HEK293 (cell line): ENCODE measurements around the gene ERBB4.

Source experiments
- BCL6B ChIP-seq: fragments of 450-650 bp; formaldehyde crosslinking; IDR thresholded peaks from 2 replicates; pipeline ENCODE4 v1.5.1; 2017; ENCODE audit warnings: missing biosample characterization, missing genetic modification characterization
- CTCF ChIP-seq: fragments of 450-650 bp; formaldehyde crosslinking; IDR thresholded peaks from 2 replicates; pipeline ENCODE4 v1.5.1; 2016; ENCODE audit warnings: missing biosample characterization, missing genetic modification characterization
- ELK4 ChIP-seq: IDR thresholded peaks from 2 replicates; pipeline ENCODE4 v1.6.1; 2011; ENCODE audit warnings: mild to moderate bottlenecking, low read depth, low read length, borderline replicate concordance
- SCRT2 ChIP-seq: fragments of 450-650 bp; formaldehyde crosslinking; IDR thresholded peaks from 2 replicates; pipeline ENCODE4 v1.5.1; 2016; ENCODE audit warnings: missing biosample characterization, missing genetic modification characterization
- ZNF239 ChIP-seq: fragments of 450-650 bp; formaldehyde crosslinking; IDR thresholded peaks from 2 replicates; pipeline ENCODE4 v1.5.1; 2016; ENCODE audit warnings: missing biosample characterization, missing genetic modification characterization

GRCh38 chr2:212494418-212495020, 44.1 kb downstream of the ERBB4 start:
- TF ChIP-seq SCRT2 (tag by site-specific recombination) (no peak), CTCF (tag by site-specific recombination) (no peak), ZNF239 (no peak), BCL6B (tag by site-specific recombination) (no peak), ELK4 (no peak)
